Neural cell (in vitro differentiated cells): Measurements from ENCODE around the gene FNBP1.

Source experiments
- EP300 ChIP-seq: fragments of 450-650 bp; conservative IDR thresholded peaks from 2 replicates; pipeline ENCODE4 v1.6.1; 2014; ENCODE audit warnings: antibody characterized with exemption, mild to moderate bottlenecking, moderate library complexity; ENCODE audit not compliant: poor library complexity, severe bottlenecking
- SMC3 ChIP-seq: fragments of 450-650 bp; conservative IDR thresholded peaks from 2 replicates; pipeline ENCODE4 v1.6.1; 2014; ENCODE audit warnings: antibody characterized with exemption, mild to moderate bottlenecking, moderate library complexity; ENCODE audit not compliant: poor library complexity
- TAF1 ChIP-seq: IDR thresholded peaks from 2 replicates; pipeline ENCODE4 v1.6.1; 2012; ENCODE audit warnings: low read depth
- TF ChIP-seq, protein P1 (sequence below): fragments of 450-650 bp; IDR thresholded peaks from 2 replicates; pipeline ENCODE4 v1.5.1; 2014; ENCODE audit warnings: antibody characterized with exemption, mild to moderate bottlenecking, moderate library complexity; ENCODE audit not compliant: poor library complexity, severe bottlenecking
- TF ChIP-seq, protein P2 (sequence below): IDR thresholded peaks from 2 replicates; pipeline ENCODE4 v1.6.1; 2012; ENCODE audit warnings: borderline replicate concordance

DNA sequence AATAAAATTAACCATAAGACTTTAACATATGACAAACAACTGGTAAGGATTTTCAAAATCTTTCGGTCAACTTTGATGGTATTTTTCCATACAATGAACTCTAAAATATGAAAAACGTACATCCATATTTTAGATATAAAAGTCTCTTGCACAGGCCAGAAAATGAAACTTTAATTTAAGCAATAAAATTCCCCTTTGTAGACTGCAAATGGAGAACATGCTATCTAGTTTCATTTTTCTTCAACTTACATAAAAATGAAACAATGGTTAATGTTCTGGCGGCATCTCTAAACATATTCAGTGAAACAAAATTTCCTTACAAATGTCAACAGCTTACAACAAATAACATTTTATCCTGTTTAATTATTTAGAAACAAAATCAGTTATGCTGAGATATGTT, 123.7 kb downstream of the FNBP1 start:
- TF ChIP-seq TAF1 (no peak), EP300 (no peak), SMC3 (no peak)
- TF ChIP-seq, protein P1, sequence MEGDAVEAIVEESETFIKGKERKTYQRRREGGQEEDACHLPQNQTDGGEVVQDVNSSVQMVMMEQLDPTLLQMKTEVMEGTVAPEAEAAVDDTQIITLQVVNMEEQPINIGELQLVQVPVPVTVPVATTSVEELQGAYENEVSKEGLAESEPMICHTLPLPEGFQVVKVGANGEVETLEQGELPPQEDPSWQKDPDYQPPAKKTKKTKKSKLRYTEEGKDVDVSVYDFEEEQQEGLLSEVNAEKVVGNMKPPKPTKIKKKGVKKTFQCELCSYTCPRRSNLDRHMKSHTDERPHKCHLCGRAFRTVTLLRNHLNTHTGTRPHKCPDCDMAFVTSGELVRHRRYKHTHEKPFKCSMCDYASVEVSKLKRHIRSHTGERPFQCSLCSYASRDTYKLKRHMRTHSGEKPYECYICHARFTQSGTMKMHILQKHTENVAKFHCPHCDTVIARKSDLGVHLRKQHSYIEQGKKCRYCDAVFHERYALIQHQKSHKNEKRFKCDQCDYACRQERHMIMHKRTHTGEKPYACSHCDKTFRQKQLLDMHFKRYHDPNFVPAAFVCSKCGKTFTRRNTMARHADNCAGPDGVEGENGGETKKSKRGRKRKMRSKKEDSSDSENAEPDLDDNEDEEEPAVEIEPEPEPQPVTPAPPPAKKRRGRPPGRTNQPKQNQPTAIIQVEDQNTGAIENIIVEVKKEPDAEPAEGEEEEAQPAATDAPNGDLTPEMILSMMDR, result no peak
- TF ChIP-seq, protein P2, sequence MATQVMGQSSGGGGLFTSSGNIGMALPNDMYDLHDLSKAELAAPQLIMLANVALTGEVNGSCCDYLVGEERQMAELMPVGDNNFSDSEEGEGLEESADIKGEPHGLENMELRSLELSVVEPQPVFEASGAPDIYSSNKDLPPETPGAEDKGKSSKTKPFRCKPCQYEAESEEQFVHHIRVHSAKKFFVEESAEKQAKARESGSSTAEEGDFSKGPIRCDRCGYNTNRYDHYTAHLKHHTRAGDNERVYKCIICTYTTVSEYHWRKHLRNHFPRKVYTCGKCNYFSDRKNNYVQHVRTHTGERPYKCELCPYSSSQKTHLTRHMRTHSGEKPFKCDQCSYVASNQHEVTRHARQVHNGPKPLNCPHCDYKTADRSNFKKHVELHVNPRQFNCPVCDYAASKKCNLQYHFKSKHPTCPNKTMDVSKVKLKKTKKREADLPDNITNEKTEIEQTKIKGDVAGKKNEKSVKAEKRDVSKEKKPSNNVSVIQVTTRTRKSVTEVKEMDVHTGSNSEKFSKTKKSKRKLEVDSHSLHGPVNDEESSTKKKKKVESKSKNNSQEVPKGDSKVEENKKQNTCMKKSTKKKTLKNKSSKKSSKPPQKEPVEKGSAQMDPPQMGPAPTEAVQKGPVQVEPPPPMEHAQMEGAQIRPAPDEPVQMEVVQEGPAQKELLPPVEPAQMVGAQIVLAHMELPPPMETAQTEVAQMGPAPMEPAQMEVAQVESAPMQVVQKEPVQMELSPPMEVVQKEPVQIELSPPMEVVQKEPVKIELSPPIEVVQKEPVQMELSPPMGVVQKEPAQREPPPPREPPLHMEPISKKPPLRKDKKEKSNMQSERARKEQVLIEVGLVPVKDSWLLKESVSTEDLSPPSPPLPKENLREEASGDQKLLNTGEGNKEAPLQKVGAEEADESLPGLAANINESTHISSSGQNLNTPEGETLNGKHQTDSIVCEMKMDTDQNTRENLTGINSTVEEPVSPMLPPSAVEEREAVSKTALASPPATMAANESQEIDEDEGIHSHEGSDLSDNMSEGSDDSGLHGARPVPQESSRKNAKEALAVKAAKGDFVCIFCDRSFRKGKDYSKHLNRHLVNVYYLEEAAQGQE, result no peak
